Peyer's patch (tissue), 4 donors: ENCODE results near the gene MYH7. TPM values are rescaled to one million over a fixed set of nuclear protein-coding genes. Genes with fewer than 3 reads are reported as not detected.

Experiments
- DNase-seq, 3 donors: peaks; one replicate each; pipeline ENCODE4 v3.0.0-alpha.2; 2017 to 2019
- H3K27ac ChIP-seq, 4 donors: fragments of 200-600 bp; sonication (generic); one replicate each; pipeline ENCODE4 v1.5.1; 2016 to 2019
- H3K27me3 ChIP-seq, 2 donors: fragments of 200-600 bp; sonication (generic); one replicate each; pipeline ENCODE4 v1.5.1; 2019
- H3K36me3 ChIP-seq, 3 donors: fragments of 200-600 bp; sonication (generic); one replicate each; pipeline ENCODE4 v1.5.1; 2016 to 2019
- H3K4me1 ChIP-seq, 4 donors: fragments of 200-600 bp; sonication (generic); one replicate each; pipeline ENCODE4 v1.5.1; 2016 to 2019
- H3K4me3 ChIP-seq, 4 donors: fragments of 200-600 bp; sonication (generic); 1 replicate in 3 of 4; 2 replicates in 1 of 4; pipeline ENCODE4 v1.5.1; 2016 to 2019; ENCODE audit warnings: mild to moderate bottlenecking in 1 of 4
- H3K9me3 ChIP-seq, 4 donors: fragments of 200-600 bp; sonication (generic); one replicate each; pipeline ENCODE4 v1.5.1; 2016 to 2019; ENCODE audit warnings: mild to moderate bottlenecking in 1 of 4
- CTCF ChIP-seq, 6 experiments: fragments of 450-650 bp in 4 of 6; fragments of 200-600 bp in 2 of 6; sonication (generic) in 1 of 6; IDR thresholded peaks; one replicate each; pipeline ENCODE4 v1.5.1; 2017 to 2019; ENCODE audit warnings: antibody characterized with exemption in 6 of 6, mild to moderate bottlenecking in 3 of 6, moderate library complexity in 1 of 6
- POLR2A ChIP-seq, 2 donors: fragments of 450-650 bp; IDR thresholded peaks; one replicate each; pipeline ENCODE4 v1.5.1; 2017; ENCODE audit warnings: antibody characterized with exemption in 2 of 2, mild to moderate bottlenecking in 2 of 2, moderate library complexity in 2 of 2
- total RNA-seq, 4 donors: library from RNA; depleted of rRNA; stranded (reverse); fragments of >200 nt; gene quantifications; one replicate each; pipeline ENCODE4 v1.1.0, GENCODE V29; 2016

The MYH7 gene
- total RNA-seq, 4 donors from 2014 or later, result 0.18 to 0.40 (median 0.19) TPM; not detected in 1

- H3K27ac ChIP-seq, result no peak overlapping the region
- no peak overlapping the region for H3K4me3 ChIP-seq
- H3K9me3 ChIP-seq, result no peaks in the 10 kb centered on the region
- H3K36me3 ChIP-seq, result no peaks in the 10 kb centered on the region
- no peak for DNase-seq
- no peaks in the 10 kb centered on the region for H3K27me3 ChIP-seq
- TF ChIP-seq POLR2A (IDR thresholded peaks at IDR 0.05) (no peak), CTCF (IDR thresholded peaks at IDR 0.05) (no peak)
- no peaks in the 10 kb centered on the region for H3K4me1 ChIP-seq
Measured at GRCh38 chr14:23414906-23415820, 20.3 kb downstream of the MYH7 start.

GRCh38 chr14:23414254-23414653 is 21.2 kb downstream of the MYH7 start:
- TF ChIP-seq POLR2A (IDR thresholded peaks at IDR 0.05), result no peak
- Histone ChIP-seq H3K27me3 (no peaks in the 10 kb centered on the region), H3K4me3 (no peak overlapping the region), H3K4me1 (no peaks in the 10 kb centered on the region), H3K27ac (no peak overlapping the region), H3K36me3 (no peaks in the 10 kb centered on the region), H3K9me3 (no peaks in the 10 kb centered on the region)
- no peak for DNase-seq

- TF ChIP-seq CTCF (IDR thresholded peaks at IDR 0.05) (no peak), POLR2A (IDR thresholded peaks at IDR 0.05) (no peak)
- Histone ChIP-seq H3K9me3 (no peaks in the 10 kb centered on the region), H3K27ac (no peak overlapping the region), H3K36me3 (no peaks in the 10 kb centered on the region), H3K27me3 (no peaks in the 10 kb centered on the region), H3K4me1 (no peaks in the 10 kb centered on the region), H3K4me3 (no peak overlapping the region)
- DNase-seq, result no peak
Measured at GRCh38 chr14:23413681-23414080, 21.8 kb downstream of the MYH7 start.

- Histone ChIP-seq H3K4me3 (no peak overlapping the region), H3K4me1 (no peaks in the 10 kb centered on the region), H3K36me3 (no peaks in the 10 kb centered on the region), H3K27me3 (no peaks in the 10 kb centered on the region), H3K9me3 (no peaks in the 10 kb centered on the region), H3K27ac (no peak overlapping the region)
- TF ChIP-seq CTCF (IDR thresholded peaks at IDR 0.05), result no peak
- TF ChIP-seq POLR2A (IDR thresholded peaks at IDR 0.05), result no peak
- peak in 1 of 3 donors; percentile 50 for DNase-seq
Measured at GRCh38 chr14:23411563-23412525, 23.6 kb downstream of the MYH7 start.

GRCh38 chr14:23409966-23410635 is 25.4 kb downstream of the MYH7 start:
- no peak for TF ChIP-seq POLR2A (IDR thresholded peaks at IDR 0.05)
- no peak for TF ChIP-seq CTCF (IDR thresholded peaks at IDR 0.05)
- DNase-seq, result no peak
- no peaks in the 10 kb centered on the region for H3K27me3 ChIP-seq
- no peaks in the 10 kb centered on the region for H3K9me3 ChIP-seq
- H3K4me1 ChIP-seq, result no peaks in the 10 kb centered on the region
- H3K27ac ChIP-seq, result no peak overlapping the region
- no peaks in the 10 kb centered on the region for H3K36me3 ChIP-seq
- H3K4me3 ChIP-seq, result no peak overlapping the region
